Type B pancreatic cell (in vitro differentiated cells): Measurements from ENCODE around the gene LRRC55. TPM values are rescaled to one million over a fixed set of nuclear protein-coding genes. Genes with fewer than 3 reads are reported as not detected.

Experiments used
- DNase-seq: peaks from one replicate; pipeline ENCODE4 v3.0.0; 2021; ENCODE audit warnings: mixed read lengths; ENCODE audit not compliant: unreplicated experiment; ENCODE audit errors: extremely low spot score
- H3K27ac Mint-ChIP-seq: 2 replicates; pipeline ENCODE4 v1.8.0; 2021; ENCODE audit warnings: mild to moderate bottlenecking, mixed read lengths
- H3K27me3 Mint-ChIP-seq: 2 replicates; pipeline ENCODE4 v1.8.0; 2021; ENCODE audit warnings: mixed read lengths
- H3K36me3 Mint-ChIP-seq: 2 replicates; pipeline ENCODE4 v1.8.0; 2021; ENCODE audit warnings: mixed read lengths
- H3K4me1 Mint-ChIP-seq: one replicate; pipeline ENCODE4 v1.8.0; 2021; ENCODE audit warnings: mixed read lengths; ENCODE audit not compliant: unreplicated experiment
- H3K4me3 Mint-ChIP-seq: 2 replicates; pipeline ENCODE4 v1.8.0; 2021; ENCODE audit warnings: mild to moderate bottlenecking, mixed read lengths
- H3K9me3 Mint-ChIP-seq: 2 replicates; pipeline ENCODE4 v1.8.0; 2021; ENCODE audit warnings: mixed read lengths
- CTCF ChIP-seq: fragments of 200-600 bp; sonication (generic); conservative IDR thresholded peaks from 2 replicates; pipeline ENCODE4 v1.5.0; 2021; ENCODE audit warnings: antibody characterized with exemption, mild to moderate bottlenecking
- total RNA-seq: library from RNA; stranded (reverse); gene quantifications from 2 replicates; pipeline ENCODE4 v1.2.1, GENCODE V29; 2021; ENCODE audit warnings: low replicate concordance

LRRC55 gene
- total RNA-seq, 1 donor from 2014 or later = 2.9 TPM

- Mint-ChIP-seq H3K36me3 (no peaks in the 10 kb centered on the region), H3K27ac (no peak overlapping the region), H3K4me3 (no peak overlapping the region), H3K4me1 (no peaks in the 10 kb centered on the region), H3K9me3 (no peaks in the 10 kb centered on the region), H3K27me3 (no peaks in the 10 kb centered on the region)
- no peak for TF ChIP-seq CTCF
- DNase-seq = no peak
Observed at GRCh38 chr11:57223601-57224000, 41.8 kb downstream of the LRRC55 start.

- H3K9me3 Mint-ChIP-seq = no peaks in the 10 kb centered on the region
- H3K36me3 Mint-ChIP-seq = no peaks in the 10 kb centered on the region
- no peak for DNase-seq
- H3K4me3 Mint-ChIP-seq = no peak overlapping the region
- no peak overlapping the region for H3K27ac Mint-ChIP-seq
- H3K27me3 Mint-ChIP-seq = no peaks in the 10 kb centered on the region
- H3K4me1 Mint-ChIP-seq = no peaks in the 10 kb centered on the region
- TF ChIP-seq CTCF = no peak
Observed at GRCh38 chr11:57224128-57224527, 42.4 kb downstream of the LRRC55 start.

GRCh38 chr11:57224537-57224936, 42.8 kb downstream of the LRRC55 start:
- H3K27me3 Mint-ChIP-seq = no peaks in the 10 kb centered on the region
- DNase-seq = no peak
- H3K9me3 Mint-ChIP-seq = no peaks in the 10 kb centered on the region
- H3K27ac Mint-ChIP-seq = no peak overlapping the region
- no peak for TF ChIP-seq CTCF
- H3K4me3 Mint-ChIP-seq = no peak overlapping the region
- H3K36me3 Mint-ChIP-seq = no peaks in the 10 kb centered on the region
- H3K4me1 Mint-ChIP-seq = no peaks in the 10 kb centered on the region

- DNase-seq = no peak
- Mint-ChIP-seq H3K9me3 (no peaks in the 10 kb centered on the region), H3K4me3 (no peak overlapping the region), H3K36me3 (no peaks in the 10 kb centered on the region), H3K27me3 (peaks cover 32% of the 10 kb centered on the region), H3K27ac (no peak overlapping the region), H3K4me1 (no peaks in the 10 kb centered on the region)
- TF ChIP-seq CTCF = no peak
Observed at GRCh38 chr11:57228600-57228999, 46.8 kb downstream of the LRRC55 start.

- DNase-seq = no peak
- Mint-ChIP-seq H3K36me3 (no peaks in the 10 kb centered on the region), H3K27me3 (peaks cover 35% of the 10 kb centered on the region), H3K9me3 (no peaks in the 10 kb centered on the region), H3K27ac (no peak overlapping the region), H3K4me1 (no peaks in the 10 kb centered on the region), H3K4me3 (no peak overlapping the region)
- TF ChIP-seq CTCF = no peak
Observed at GRCh38 chr11:57230316-57230715, 48.6 kb downstream of the LRRC55 start.
